BJ (cell line): Measurements from ENCODE around the gene ACAA1. TPM values are rescaled to one million over a fixed set of nuclear protein-coding genes. Genes with fewer than 3 reads are reported as not detected.

Experiments used
- CTCF ChIA-PET: fragments of 350-600 bp; formaldehyde crosslinking; extraction: SDS; loops from one replicate; lab custom pipeline; 2021; ENCODE audit warnings: antibody characterized with exemption, inconsistent platforms; lab: Yijun Ruan, JAX
- POLR2A ChIA-PET: fragments of 300-600 bp; sonication (Branson Sonifier 250); formaldehyde crosslinking; extraction: SDS; loops from one replicate; lab custom pipeline; 2021; ENCODE audit warnings: antibody characterized with exemption; lab: Charles Lee
- DNase-seq: peaks from one replicate; pipeline ENCODE4 v3.0.0-alpha.2; 2011; ENCODE audit warnings: low read depth
- H3K27me3 ChIP-seq: 2 replicates; pipeline ENCODE4 v1.6.0; 2011; ENCODE audit warnings: low read length; ENCODE audit not compliant: control insufficient read depth, insufficient read depth
- H3K36me3 ChIP-seq: 2 replicates; pipeline ENCODE4 v1.5.1; 2011; ENCODE audit warnings: low read length; ENCODE audit not compliant: control insufficient read depth, insufficient read depth
- H3K4me3 ChIP-seq: 2 replicates; pipeline ENCODE4 v1.5.1; 2011; ENCODE audit warnings: low read depth, mild to moderate bottlenecking, control low read depth, low read length
- polyA plus RNA-seq: library from polyadenylated mRNA; depleted of rRNA; stranded (reverse); fragments of >200 nt; gene quantifications from 2 replicates; pipeline ENCODE4 v1.2.3, GENCODE V29; 2011
- TF ChIP-seq, protein P1 (sequence below): IDR thresholded peaks from 2 replicates; pipeline ENCODE4 v1.5.1; 2011; ENCODE audit warnings: low read depth, mild to moderate bottlenecking, control low read depth, inconsistent platforms, low read length, moderate library complexity; ENCODE audit not compliant: insufficient read depth

The ACAA1 gene
- polyA plus RNA-seq, 1 experiment, result 81.8 TPM

DNA sequence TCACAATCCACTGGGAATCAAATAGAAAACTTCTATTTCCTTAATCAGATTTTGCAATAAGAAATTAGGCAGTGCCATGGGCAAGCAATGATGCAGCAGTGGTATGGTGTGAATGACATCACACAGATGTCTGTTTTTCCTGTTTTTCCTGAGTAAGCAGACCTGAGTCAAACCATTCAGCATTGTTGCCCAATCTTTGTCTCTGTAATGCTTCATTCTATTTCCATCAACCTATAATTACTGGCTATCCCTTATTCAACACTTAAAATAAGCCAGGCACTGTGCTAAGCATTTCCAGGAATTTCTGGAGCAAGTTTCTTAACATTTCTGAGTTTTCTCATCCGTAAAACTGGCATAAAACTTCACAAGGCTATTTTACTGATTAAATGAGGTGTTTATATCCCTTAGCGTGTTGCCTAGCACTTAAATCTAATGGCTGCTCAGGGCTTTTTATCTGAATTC is 17.1 kb upstream of the ACAA1 start:
- DNase-seq, result peak; percentile 46
- ChIA-PET CTCF (interaction anchor here (0.8 to 1.7 kb wide), 4 partner anchors 9 to 325 kb away, joined by 3 to 6 read pairs (median 3); no protein-coding TSS in a partner anchor), POLR2A (interaction anchor here (0.6 kb wide), 1 partner anchor 12 kb away, joined by 3 read pairs; no protein-coding TSS in a partner anchor)
- Histone ChIP-seq H3K27me3 (no peaks in the 10 kb centered on the region), H3K36me3 (no peaks in the 10 kb centered on the region), H3K4me3 (no peak overlapping the region)
- TF ChIP-seq, protein P1, sequence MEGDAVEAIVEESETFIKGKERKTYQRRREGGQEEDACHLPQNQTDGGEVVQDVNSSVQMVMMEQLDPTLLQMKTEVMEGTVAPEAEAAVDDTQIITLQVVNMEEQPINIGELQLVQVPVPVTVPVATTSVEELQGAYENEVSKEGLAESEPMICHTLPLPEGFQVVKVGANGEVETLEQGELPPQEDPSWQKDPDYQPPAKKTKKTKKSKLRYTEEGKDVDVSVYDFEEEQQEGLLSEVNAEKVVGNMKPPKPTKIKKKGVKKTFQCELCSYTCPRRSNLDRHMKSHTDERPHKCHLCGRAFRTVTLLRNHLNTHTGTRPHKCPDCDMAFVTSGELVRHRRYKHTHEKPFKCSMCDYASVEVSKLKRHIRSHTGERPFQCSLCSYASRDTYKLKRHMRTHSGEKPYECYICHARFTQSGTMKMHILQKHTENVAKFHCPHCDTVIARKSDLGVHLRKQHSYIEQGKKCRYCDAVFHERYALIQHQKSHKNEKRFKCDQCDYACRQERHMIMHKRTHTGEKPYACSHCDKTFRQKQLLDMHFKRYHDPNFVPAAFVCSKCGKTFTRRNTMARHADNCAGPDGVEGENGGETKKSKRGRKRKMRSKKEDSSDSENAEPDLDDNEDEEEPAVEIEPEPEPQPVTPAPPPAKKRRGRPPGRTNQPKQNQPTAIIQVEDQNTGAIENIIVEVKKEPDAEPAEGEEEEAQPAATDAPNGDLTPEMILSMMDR, result no peak

DNA sequence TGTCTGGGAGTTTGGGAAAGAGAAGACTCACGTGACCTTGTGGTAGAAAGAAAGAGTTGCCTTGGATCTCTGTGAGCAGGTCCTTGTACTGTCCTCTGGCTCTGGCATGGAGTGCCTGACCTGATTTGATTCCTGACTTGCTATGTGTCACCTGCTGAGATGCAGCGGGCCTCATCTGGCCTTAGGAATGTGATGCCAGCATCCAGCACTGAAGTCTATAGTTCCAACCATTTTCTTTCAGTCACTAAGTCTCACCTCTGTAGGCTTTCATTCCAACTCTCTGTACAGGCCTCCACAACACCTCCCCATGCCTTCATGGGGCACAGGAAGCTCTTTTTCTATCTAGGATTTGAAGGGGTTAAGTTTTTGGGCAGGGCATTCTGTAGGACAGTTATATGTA is 16.3 kb upstream of the ACAA1 start:
- Histone ChIP-seq H3K36me3 (no peaks in the 10 kb centered on the region), H3K4me3 (no peak overlapping the region), H3K27me3 (no peaks in the 10 kb centered on the region)
- POLR2A ChIA-PET, result no interaction called here
- DNase-seq, result no peak
- CTCF ChIA-PET, result interaction anchor here (0.9 to 1.7 kb wide), 2 partner anchors 13 to 102 kb away, joined by 3 read pairs; no protein-coding TSS in a partner anchor
- TF ChIP-seq, protein P1, result no peak

DNA sequence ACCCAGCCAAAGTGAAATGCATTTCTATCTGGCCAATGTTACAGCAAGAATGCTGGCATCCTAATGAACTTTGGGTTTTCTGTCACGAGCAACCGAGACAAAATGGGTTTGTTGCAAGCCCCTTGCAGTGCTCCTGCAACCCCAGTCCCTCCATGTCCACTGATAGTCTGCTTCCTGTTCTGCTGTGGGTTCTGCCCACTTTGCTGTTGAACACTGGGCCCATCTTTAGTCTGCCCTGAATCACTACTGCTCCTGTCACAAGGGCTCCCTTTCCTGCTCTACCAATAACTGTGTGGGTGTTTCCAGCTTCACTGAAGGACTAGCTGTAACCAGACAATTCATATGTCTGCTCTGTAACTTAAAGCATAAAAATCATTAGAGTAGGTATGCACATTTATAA is 15.7 kb upstream of the ACAA1 start:
- POLR2A ChIA-PET, result no interaction called here
- no peak for DNase-seq
- CTCF ChIA-PET, result interaction anchor here (1.7 kb wide), 1 partner anchor 13 kb away, joined by 3 read pairs; no protein-coding TSS in a partner anchor

DNA sequence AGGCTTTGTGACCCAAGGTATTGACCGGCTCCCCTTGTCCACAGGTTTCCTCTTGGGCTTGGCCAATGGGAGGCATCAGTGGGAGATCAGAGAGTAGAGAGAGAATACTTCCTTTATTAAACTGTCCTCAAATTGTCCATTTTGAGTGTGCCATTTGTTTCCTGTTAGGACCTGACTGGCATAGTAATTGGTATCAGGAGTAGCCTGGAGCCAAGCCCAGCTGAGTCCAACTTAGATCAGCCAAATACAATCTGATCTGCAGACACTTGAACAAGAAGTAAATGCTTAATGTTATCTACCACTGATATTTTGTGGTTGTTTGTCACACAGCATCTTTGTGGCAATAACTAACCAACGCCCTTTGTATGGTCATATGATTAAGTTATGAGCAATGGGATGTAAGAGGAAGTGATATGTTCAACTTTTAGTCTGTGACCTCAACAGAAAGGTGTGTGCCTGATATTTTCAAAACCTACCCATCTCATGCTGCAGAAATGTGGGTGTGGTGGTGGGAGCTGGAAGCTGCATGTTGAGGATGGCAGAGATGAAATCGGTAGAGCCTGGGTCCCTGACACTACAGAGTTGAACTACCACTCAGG is 14.8 kb upstream of the ACAA1 start:
- no peaks in the 10 kb centered on the region for H3K27me3 ChIP-seq
- no peaks in the 10 kb centered on the region for H3K36me3 ChIP-seq
- ChIA-PET CTCF (no interaction called here), POLR2A (no interaction called here)
- TF ChIP-seq, protein P1, result no peak
- no peak for DNase-seq
- no peak overlapping the region for H3K4me3 ChIP-seq

More for the DNA sequence above, 15.7 kb upstream of the ACAA1 start:
- Histone ChIP-seq H3K4me3 (no peak overlapping the region), H3K36me3 (no peaks in the 10 kb centered on the region), H3K27me3 (no peaks in the 10 kb centered on the region)
- TF ChIP-seq, protein P1, result no peak

DNA sequence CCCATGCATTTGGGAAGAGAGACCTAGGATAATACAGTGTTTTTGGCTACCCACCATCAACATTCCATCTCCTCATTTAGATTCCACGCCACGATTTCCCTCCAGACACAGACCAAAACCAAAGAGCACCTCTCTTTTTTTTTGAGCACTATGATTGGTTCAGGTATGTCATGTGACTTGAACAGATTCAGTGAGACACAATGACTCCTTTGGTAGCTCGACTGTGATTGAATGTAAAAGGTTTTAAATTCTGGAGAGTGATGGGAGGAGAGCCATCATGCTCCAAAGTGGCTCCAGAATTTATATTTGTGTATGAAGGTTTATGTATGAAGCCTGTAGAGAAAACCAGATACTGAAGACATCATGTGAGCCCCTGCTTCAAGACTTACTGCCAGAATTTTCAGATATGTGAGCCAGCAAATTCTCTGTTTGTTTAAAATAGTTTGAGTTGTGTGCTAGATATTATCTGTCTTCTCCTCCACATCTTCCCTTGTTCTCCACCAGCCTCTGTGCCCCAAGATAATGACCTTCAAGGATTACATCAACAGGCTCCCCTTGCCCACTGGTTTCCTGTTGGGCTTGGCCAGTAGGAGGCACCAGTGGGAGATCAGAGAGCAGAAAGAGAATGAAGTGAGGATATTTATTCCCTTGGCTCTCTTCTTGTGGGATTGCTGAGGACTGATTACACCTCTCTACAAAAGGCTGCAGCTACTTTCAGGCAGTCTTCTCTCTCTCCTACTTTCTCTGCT is 14.0 kb upstream of the ACAA1 start:
- CTCF ChIA-PET, result no interaction called here
- DNase-seq, result no peak
- POLR2A ChIA-PET, result no interaction called here
- H3K36me3 ChIP-seq, result no peaks in the 10 kb centered on the region
- no peak overlapping the region for H3K4me3 ChIP-seq
- peaks cover 2% of the 10 kb centered on the region; the same call in 1 of the 2 replicates for H3K27me3 ChIP-seq
- TF ChIP-seq, protein P1, result no peak
